ENCODE results near the gene PWWP2A.
"Not testable (repeated sequence)": the region's sequence is repeated elsewhere in the genome, so short reads cannot be mapped to it uniquely, and the experiment has no call there.

PWWP2A gene

DNA sequence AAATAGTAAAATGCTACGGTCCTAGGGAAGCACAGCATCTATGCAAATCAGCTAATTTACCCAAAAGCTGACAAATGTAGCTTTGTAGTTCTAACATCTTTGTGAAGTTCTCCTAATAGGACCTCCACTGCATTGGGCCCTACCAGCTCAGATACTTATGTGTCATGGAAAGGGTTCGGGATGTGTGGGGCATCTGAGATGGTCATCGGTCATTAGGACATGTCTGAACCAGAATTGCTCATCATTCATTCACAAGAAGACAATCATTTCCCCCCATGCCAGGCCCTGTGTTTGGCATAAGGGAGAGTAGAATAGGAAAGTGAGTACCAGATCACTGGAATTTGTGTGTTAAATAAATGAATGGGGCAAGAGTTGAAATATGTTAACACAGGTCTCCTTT is 35.7 kb downstream of the PWWP2A start:
- DNase-seq (ENCODE audit: insufficient read length, low spot score) (no peak), FAIRE-seq (no peak)
- no peak for TF ChIP-seq PAX5 (IDR thresholded peaks at IDR 0.05; ENCODE audit: insufficient read depth, low read length, severe bottlenecking)
- TF ChIP-seq TAF1 (IDR thresholded peaks at IDR 0.05; ENCODE audit: low read depth, low read length), result no peak
- no peak for TF ChIP-seq POLR2AphosphoS5 (IDR thresholded peaks at IDR 0.05; ENCODE audit: low read depth, low read length)
- no peak for TF ChIP-seq POLR2A (IDR thresholded peaks at IDR 0.05; ENCODE audit: low read depth, low read length)
- no peak for TF ChIP-seq POU2F2 (IDR thresholded peaks at IDR 0.05; ENCODE audit: low read depth, low read length)
- no peak for TF ChIP-seq SPI1 (IDR thresholded peaks at IDR 0.05; ENCODE audit: low read depth, low read length)

DNA sequence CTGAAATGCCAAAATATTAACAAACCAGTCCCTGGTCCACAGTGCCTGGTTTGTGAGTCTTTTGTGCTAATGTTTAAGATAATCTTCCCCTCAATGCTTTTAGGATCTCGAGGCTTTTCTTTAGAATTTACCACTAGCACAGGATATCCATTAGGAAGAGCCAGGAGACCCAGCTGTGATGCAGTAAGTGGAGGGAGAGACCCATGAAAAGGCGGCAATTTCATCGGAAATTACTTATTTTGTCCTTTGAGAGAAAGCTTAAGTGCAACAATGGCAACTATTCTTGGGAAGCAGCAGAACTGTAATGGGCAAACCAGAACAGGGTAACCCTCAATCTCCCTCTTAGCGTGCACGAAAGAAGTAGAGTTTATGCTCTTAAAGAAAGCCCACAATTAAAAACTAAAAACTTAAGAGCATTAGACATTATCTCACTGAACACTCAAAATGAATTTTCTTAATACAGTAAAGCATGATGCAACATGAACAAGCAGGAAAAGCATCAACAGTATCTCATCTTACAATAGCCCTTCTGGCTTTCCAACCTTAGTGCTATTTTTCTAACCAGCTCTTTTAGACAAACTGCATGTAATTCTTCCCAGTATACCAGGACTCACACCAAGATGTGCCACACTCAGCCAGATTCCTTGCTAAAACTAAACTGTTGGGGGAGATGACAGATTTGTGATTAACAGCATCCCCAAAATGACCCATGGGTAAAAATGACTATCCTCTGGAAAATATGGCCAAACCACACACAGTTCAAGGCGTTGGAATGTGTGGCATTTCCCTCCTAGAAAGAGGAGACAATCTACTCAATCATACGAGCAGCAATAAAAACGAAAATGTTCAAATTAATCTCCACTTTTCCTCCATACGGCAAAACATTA is 36.4 kb downstream of the PWWP2A start:
- FAIRE-seq (no peak), DNase-seq (ENCODE audit: insufficient read length, low spot score) (no peak)
- TF ChIP-seq PAX5 (IDR thresholded peaks at IDR 0.05; ENCODE audit: insufficient read depth, low read length, severe bottlenecking), result no peak
- TF ChIP-seq POU2F2 (IDR thresholded peaks at IDR 0.05; ENCODE audit: low read depth, low read length), result no peak

DNA sequence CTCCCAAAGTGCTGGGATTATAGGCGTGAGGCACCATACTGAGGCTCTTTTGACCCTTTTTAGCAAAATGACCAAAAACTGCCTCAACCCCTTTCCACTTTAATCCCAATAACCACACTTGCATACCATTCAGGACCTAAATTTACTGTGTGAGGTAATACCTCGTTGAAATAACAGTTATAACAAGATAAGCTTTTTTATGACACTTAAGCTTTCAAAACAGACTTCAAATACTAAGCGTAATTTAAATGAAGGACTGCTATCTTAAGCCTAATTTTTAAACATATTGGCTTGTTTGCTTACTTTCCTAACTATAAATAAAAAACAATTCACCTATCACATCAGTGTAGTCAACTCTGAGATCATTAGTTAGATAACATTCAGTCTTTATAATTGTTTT is 37.8 kb downstream of the PWWP2A start:
- DNase-seq (ENCODE audit: insufficient read length, low spot score) (no peak), FAIRE-seq (no peak)
- no peak for TF ChIP-seq PAX5 (IDR thresholded peaks at IDR 0.05; ENCODE audit: insufficient read depth, low read length, severe bottlenecking)
- no peak for TF ChIP-seq TAF1 (IDR thresholded peaks at IDR 0.05; ENCODE audit: low read depth, low read length)
- TF ChIP-seq POLR2A (IDR thresholded peaks at IDR 0.05; ENCODE audit: low read depth, low read length), result no peak
- TF ChIP-seq POLR2AphosphoS5 (IDR thresholded peaks at IDR 0.05; ENCODE audit: low read depth, low read length), result no peak
- no peak for TF ChIP-seq SPI1 (IDR thresholded peaks at IDR 0.05; ENCODE audit: low read depth, low read length)
- TF ChIP-seq POU2F2 (IDR thresholded peaks at IDR 0.05; ENCODE audit: low read depth, low read length), result no peak

DNA sequence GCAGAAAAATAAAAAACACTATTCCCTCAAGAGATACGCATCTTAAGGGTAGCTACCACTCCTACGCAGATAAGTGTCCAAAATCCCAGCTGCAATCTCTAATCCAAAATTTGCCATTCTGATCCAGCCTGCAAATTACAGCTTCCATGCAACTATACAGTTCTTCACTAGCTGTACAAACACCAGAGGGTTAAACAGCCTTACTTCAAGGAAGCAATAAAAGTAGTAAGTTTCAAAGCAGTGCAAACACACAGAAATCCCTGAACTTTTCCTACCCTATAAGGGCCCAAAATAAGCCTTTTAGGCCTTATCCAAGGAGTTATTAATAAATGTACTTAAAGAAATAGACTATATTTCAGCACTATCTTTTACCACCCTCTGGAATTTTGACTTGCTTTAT is 39.5 kb downstream of the PWWP2A start:
- DNase-seq (ENCODE audit: insufficient read length, low spot score) (no peak), FAIRE-seq (no peak)
- no peak for TF ChIP-seq POU2F2 (IDR thresholded peaks at IDR 0.05; ENCODE audit: low read depth, low read length)
- no peak for TF ChIP-seq POLR2A (IDR thresholded peaks at IDR 0.05; ENCODE audit: low read depth, low read length)
- TF ChIP-seq TAF1 (IDR thresholded peaks at IDR 0.05; ENCODE audit: low read depth, low read length), result no peak
- TF ChIP-seq SPI1 (IDR thresholded peaks at IDR 0.05; ENCODE audit: low read depth, low read length), result no peak

DNA sequence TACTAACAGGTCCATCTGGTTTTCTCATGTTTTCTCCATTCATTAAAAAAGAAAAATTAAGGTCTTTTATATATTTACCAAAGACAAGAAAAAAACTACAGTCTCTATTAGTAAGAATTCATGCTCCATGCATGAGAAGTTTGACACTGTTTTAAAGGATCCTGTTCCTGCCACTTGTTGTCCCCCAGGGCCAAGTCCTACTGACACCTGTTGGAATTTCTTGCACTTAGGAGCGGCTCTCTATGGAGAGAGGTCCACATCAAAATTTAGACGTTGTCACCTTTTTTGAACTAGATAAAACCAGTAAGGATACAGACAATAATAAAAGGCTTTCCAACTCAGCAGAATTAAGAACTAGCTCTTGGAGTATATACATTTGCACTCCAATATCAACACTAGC is 42.3 kb downstream of the PWWP2A start:
- no peak for TF ChIP-seq POU2F2 (IDR thresholded peaks at IDR 0.05; ENCODE audit: low read depth, low read length)
- TF ChIP-seq POLR2AphosphoS5 (IDR thresholded peaks at IDR 0.05; ENCODE audit: low read depth, low read length), result no peak
- TF ChIP-seq POLR2A (IDR thresholded peaks at IDR 0.05; ENCODE audit: low read depth, low read length), result no peak
- no peak for TF ChIP-seq TAF1 (IDR thresholded peaks at IDR 0.05; ENCODE audit: low read depth, low read length)
- TF ChIP-seq PAX5 (IDR thresholded peaks at IDR 0.05; ENCODE audit: insufficient read depth, low read length, severe bottlenecking), result no peak
- no peak for TF ChIP-seq SPI1 (IDR thresholded peaks at IDR 0.05; ENCODE audit: low read depth, low read length)
- no peak for FAIRE-seq
- DNase-seq (ENCODE audit: insufficient read length, low spot score), result no peak

DNA sequence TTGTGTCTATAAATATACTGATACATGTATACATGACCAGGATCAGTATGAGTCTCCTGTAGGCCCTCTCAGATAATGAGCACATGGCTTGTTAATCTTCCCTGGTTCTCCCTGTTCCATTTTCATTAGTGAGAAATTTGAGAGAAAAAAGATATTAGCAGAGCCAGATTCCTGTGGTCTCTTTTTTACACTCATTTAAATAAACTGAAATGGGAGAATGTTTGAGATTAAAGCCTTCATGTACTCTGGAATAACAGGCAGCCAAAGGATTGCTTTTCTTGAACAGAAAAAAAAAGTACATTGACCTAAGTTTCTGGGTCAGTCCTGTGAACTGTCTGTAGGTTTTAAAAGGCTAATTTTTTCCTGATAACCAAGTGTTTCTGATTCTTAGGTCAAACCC is 44.2 kb downstream of the PWWP2A start:
- DNase-seq (ENCODE audit: insufficient read length, low spot score) (no peak), FAIRE-seq (no peak)
- TF ChIP-seq PAX5 (IDR thresholded peaks at IDR 0.05; ENCODE audit: insufficient read depth, low read length, severe bottlenecking), result no peak
- TF ChIP-seq TAF1 (IDR thresholded peaks at IDR 0.05; ENCODE audit: low read depth, low read length), result no peak
- no peak for TF ChIP-seq POU2F2 (IDR thresholded peaks at IDR 0.05; ENCODE audit: low read depth, low read length)
- no peak for TF ChIP-seq SPI1 (IDR thresholded peaks at IDR 0.05; ENCODE audit: low read depth, low read length)
- TF ChIP-seq POLR2AphosphoS5 (IDR thresholded peaks at IDR 0.05; ENCODE audit: low read depth, low read length), result no peak
- TF ChIP-seq POLR2A (IDR thresholded peaks at IDR 0.05; ENCODE audit: low read depth, low read length), result no peak

DNA sequence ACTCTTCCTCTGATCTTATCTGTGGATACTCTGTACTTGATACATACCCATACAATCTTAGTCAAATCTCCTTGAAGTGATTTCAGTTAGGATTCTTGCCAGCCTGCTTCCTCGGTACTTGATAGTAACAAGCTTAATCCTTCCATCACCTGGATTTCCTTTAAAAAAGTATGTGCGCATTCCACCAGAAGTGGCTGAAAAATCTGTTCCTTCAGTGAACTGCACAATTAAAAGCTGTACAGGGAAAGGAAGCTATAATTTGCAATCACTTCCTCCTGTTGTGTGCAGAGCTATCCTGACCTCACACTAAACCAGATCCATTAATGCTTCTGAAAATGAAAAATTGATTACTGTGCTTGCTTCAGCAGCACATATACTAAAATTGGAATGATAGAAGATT is 47.3 kb downstream of the PWWP2A start:
- no peak for TF ChIP-seq POLR2AphosphoS5 (IDR thresholded peaks at IDR 0.05; ENCODE audit: low read depth, low read length)
- TF ChIP-seq TAF1 (IDR thresholded peaks at IDR 0.05; ENCODE audit: low read depth, low read length), result no peak
- DNase-seq (ENCODE audit: insufficient read length, low spot score) (no peak), FAIRE-seq (no peak)

DNA sequence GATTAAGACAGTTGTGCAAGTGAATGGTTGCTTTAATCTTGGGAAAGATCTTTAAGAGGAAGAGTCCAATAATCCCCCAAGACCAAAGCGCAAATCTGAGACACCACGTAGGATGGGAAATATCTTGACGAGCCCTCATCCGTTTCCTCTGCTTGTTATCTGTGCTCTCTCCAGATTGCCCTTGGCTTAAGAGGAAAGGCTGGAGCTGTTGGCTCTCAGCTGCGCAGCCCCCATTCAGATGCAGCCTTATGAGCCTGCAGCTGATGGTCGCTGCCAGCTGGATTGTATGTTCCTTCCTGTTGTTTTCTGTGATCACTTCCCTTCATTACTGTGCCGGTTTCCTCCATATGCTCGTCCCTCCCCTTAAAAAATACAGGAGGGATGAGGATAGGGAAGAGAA is 47.7 kb downstream of the PWWP2A start:
- FAIRE-seq (no peak), DNase-seq (ENCODE audit: insufficient read length, low spot score) (no peak)
- TF ChIP-seq TAF1 (IDR thresholded peaks at IDR 0.05; ENCODE audit: low read depth, low read length) (no peak), POLR2A (IDR thresholded peaks at IDR 0.05; ENCODE audit: low read depth, low read length) (no peak), SPI1 (IDR thresholded peaks at IDR 0.05; ENCODE audit: low read depth, low read length) (no peak), POLR2AphosphoS5 (IDR thresholded peaks at IDR 0.05; ENCODE audit: low read depth, low read length) (no peak), PAX5 (IDR thresholded peaks at IDR 0.05; ENCODE audit: insufficient read depth, low read length, severe bottlenecking) (no peak), POU2F2 (IDR thresholded peaks at IDR 0.05; ENCODE audit: low read depth, low read length) (no peak)

DNA sequence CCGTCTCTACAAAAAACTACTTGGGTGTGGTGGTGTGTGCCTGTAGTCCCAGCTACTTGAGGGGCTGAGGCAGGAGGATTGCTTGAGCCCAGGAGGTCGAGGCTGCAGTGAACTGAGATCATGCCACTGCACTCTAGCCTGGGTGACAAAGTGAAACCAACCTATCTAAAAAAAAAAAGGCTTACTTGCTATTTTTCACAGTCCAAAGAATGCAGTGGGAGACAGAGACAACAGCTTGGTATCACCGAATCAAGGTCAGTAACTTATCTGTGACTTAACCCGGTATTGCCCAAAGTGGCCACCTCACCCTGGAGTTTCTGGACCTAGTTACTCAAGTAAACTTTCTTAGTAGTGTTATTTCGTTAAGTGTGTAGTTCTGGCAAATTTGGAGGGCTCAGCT is 50.1 kb downstream of the PWWP2A start:
- not testable (repeated sequence) for FAIRE-seq; DNase-seq (ENCODE audit: insufficient read length, low spot score)

DNA sequence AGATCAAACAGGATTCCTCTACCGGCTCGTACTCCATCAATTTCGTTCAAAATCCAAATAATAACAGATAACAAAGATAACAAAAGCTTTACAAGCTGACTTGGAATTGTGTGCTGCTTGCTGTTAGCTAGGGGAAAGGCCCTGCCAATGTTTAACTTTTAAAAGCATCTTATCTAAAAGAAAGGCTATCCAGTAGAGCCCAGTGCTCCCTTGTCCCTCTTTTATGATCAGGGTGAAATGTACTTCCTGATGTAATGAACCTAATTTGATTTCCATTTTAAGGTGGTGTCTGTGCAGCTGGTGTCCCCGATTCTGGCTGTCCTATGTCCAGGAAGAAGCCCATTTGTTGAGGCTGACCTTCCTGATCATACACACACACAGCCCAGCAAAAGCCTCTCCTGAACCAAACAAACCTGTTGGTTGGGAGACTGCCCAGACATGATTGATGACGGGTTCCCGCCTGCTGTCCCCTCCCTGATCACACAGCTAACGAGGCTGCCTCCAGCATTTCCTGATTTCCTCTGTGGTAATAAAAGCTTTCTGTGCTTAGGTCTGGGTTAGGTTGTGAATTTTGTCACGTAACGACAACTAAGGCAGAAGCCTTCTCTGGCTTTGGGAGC is 54.1 kb downstream of the PWWP2A start:
- no peak for DNase-seq (ENCODE audit: insufficient read length, low spot score)
- FAIRE-seq, result no peak
- TF ChIP-seq POLR2AphosphoS5 (IDR thresholded peaks at IDR 0.05; ENCODE audit: low read depth, low read length) (no peak), TAF1 (IDR thresholded peaks at IDR 0.05; ENCODE audit: low read depth, low read length) (no peak), POU2F2 (IDR thresholded peaks at IDR 0.05; ENCODE audit: low read depth, low read length) (no peak), SPI1 (IDR thresholded peaks at IDR 0.05; ENCODE audit: low read depth, low read length) (no peak), POLR2A (IDR thresholded peaks at IDR 0.05; ENCODE audit: low read depth, low read length) (no peak), PAX5 (IDR thresholded peaks at IDR 0.05; ENCODE audit: insufficient read depth, low read length, severe bottlenecking) (no peak)
